Mucosa of descending colon (tissue), 3 donors: ENCODE measurements around the gene GOLGA6L7. TPM values are rescaled to one million over a fixed set of nuclear protein-coding genes. Genes with fewer than 3 reads are reported as not detected.
"Not testable (repeated sequence)": the region's sequence is repeated elsewhere in the genome, so short reads cannot be mapped to it uniquely, and the experiment has no call there.

Experiments
- ATAC-seq: fragments of 200-7000 bp; cut with Tn5 transposase; one replicate; pipeline ENCODE4 v1.9.1; 2020; ENCODE audit warnings: mild to moderate bottlenecking, moderate library complexity
- DNase-seq, 3 donors: peaks; one replicate each; pipeline ENCODE4 v3.0.0-alpha.2; 2020
- H3K36me3 ChIP-seq: fragments of 200-600 bp; one replicate; pipeline ENCODE4 v1.8.0; 2021; ENCODE audit warnings: low read depth, mild to moderate bottlenecking
- H3K4me1 ChIP-seq: fragments of 200-600 bp; one replicate; pipeline ENCODE4 v1.8.0; 2021; ENCODE audit warnings: low read depth, mild to moderate bottlenecking
- H3K4me3 ChIP-seq: fragments of 200-600 bp; one replicate; pipeline ENCODE4 v1.8.0; 2021; ENCODE audit warnings: mild to moderate bottlenecking
- H3K9me3 ChIP-seq: fragments of 200-600 bp; one replicate; pipeline ENCODE4 v1.8.0; 2021; ENCODE audit warnings: mild to moderate bottlenecking
- intact Hi-C, 2 donors: fragments of 100-400 bp; cut with DNase I in 1 of 2; cut with micrococcal nuclease in 1 of 2; formaldehyde crosslinking; loops; one replicate each; pipeline versions ENCODE4 v1.11.0 to v1.11.1; 2022; cut with DNase I, micrococcal nuclease
- total RNA-seq, 3 donors: library from RNA; stranded (reverse); fragmentation: NEBNext Ultra II Directional in 2 of 3; extraction: Animal tissue kit (Norgen Biotek cat#: 25700) in 2 of 3; gene quantifications; one replicate each; pipeline versions ENCODE4 v1.2.1 to v1.2.4, GENCODE V29; 2021 to 2023
- TF ChIP-seq, protein P1 (sequence below): fragments of 200-600 bp; IDR thresholded peaks from one replicate; pipeline ENCODE4 v1.8.0; 2022; ENCODE audit warnings: antibody characterized with exemption, mild to moderate bottlenecking
- donor health status: DM: no; HTN: no; CAD: no; lungs with moderate emphysema.
- donor health status: DM: no; HTN: no; CAD: no.
- donor health status: DM: no; HTN: yes; CAD: no.

The GOLGA6L7 gene
- total RNA-seq, 3 donors from 2014 or later, result not detected

DNA sequence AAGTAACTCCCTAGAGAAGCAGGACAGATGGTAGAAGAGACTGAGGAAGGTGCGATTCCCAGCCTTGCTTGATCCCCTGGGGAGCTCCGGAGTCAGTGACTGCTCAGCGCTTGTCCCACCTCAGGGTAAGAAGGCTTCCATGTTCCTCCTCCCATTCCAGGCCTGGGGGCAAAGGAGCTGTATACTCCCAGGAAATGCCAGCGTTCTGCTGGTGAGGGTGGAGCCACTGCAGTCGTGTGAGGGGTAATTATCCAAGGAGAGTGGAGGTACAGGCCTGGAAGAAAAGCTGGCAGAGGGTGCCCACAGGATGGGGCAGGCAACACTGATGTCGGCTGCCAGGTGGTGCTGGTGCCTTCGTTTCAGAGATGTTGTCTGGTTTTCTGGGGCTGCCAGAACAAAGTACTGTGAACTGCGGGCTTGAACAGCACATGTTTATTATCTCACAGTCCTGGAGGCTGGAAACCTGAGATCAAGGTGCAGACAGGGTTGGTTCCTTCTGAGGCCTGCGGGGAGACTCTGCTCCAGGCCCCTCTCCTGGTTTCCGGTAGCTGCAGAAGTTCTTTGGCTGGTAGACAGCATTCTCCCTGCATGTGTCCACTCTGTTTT, 25.2 kb upstream of the GOLGA6L7 start:
- Histone ChIP-seq H3K36me3 (no peaks in the 10 kb centered on the region), H3K4me1 (no peaks in the 10 kb centered on the region), H3K4me3 (no peak overlapping the region), H3K9me3 (no peaks in the 10 kb centered on the region)
- no peak for ATAC-seq
- no peak for DNase-seq
- intact Hi-C loops, result no loop called here
- TF ChIP-seq, protein P1, sequence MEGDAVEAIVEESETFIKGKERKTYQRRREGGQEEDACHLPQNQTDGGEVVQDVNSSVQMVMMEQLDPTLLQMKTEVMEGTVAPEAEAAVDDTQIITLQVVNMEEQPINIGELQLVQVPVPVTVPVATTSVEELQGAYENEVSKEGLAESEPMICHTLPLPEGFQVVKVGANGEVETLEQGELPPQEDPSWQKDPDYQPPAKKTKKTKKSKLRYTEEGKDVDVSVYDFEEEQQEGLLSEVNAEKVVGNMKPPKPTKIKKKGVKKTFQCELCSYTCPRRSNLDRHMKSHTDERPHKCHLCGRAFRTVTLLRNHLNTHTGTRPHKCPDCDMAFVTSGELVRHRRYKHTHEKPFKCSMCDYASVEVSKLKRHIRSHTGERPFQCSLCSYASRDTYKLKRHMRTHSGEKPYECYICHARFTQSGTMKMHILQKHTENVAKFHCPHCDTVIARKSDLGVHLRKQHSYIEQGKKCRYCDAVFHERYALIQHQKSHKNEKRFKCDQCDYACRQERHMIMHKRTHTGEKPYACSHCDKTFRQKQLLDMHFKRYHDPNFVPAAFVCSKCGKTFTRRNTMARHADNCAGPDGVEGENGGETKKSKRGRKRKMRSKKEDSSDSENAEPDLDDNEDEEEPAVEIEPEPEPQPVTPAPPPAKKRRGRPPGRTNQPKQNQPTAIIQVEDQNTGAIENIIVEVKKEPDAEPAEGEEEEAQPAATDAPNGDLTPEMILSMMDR, result no peak

GRCh38 chr15:28873006-28873405, 24.6 kb upstream of the GOLGA6L7 start:
- TF ChIP-seq, protein P1, result no peak
- Histone ChIP-seq H3K36me3 (no peaks in the 10 kb centered on the region), H3K4me1 (no peaks in the 10 kb centered on the region), H3K9me3 (no peaks in the 10 kb centered on the region), H3K4me3 (no peak overlapping the region)
- intact Hi-C loops, result no loop called here
- ATAC-seq (no peak), DNase-seq (no peak)

DNA sequence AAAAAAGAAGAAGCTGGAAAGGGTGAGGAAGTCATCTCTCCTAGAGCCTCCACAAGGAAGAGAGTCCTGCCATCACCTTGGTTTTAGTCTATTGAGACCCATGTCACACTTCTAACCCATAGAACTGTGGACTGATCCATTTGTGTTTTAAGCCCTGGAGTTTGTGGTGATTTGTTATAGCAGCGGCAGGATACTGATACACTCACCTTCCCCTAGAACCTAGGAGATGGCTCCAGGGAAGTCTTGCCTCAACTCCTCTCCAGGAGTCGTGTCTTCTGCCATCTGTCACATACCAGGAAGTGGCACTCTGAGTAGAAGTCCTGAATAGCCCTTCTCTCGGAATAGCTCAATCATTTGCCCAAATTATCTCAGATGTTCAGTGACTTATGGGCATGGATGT, 22.7 kb upstream of the GOLGA6L7 start:
- TF ChIP-seq, protein P1, result no peak
- DNase-seq, result no peak
- no peaks in the 10 kb centered on the region for H3K36me3 ChIP-seq
- H3K4me3 ChIP-seq, result no peak overlapping the region
- ATAC-seq, result no peak
- intact Hi-C loops, result no loop called here
- no peaks in the 10 kb centered on the region for H3K4me1 ChIP-seq
- H3K9me3 ChIP-seq, result no peaks in the 10 kb centered on the region

- no peaks in the 10 kb centered on the region for H3K36me3 ChIP-seq
- TF ChIP-seq, protein P1, result no peak
- H3K9me3 ChIP-seq, result no peaks in the 10 kb centered on the region
- no peak for DNase-seq
- H3K4me1 ChIP-seq, result no peaks in the 10 kb centered on the region
- intact Hi-C loops, result no loop called here
- no peak for ATAC-seq
- H3K4me3 ChIP-seq, result no peak overlapping the region
Measured at GRCh38 chr15:28868744-28869345, 20.4 kb upstream of the GOLGA6L7 start.

- H3K36me3 ChIP-seq, H3K4me3 ChIP-seq, DNase-seq, intact Hi-C loops, H3K9me3 ChIP-seq, H3K4me1 ChIP-seq, ATAC-seq: not testable (repeated sequence)
Measured at GRCh38 chr15:28861589-28862293, 13.3 kb upstream of the GOLGA6L7 start.

DNA sequence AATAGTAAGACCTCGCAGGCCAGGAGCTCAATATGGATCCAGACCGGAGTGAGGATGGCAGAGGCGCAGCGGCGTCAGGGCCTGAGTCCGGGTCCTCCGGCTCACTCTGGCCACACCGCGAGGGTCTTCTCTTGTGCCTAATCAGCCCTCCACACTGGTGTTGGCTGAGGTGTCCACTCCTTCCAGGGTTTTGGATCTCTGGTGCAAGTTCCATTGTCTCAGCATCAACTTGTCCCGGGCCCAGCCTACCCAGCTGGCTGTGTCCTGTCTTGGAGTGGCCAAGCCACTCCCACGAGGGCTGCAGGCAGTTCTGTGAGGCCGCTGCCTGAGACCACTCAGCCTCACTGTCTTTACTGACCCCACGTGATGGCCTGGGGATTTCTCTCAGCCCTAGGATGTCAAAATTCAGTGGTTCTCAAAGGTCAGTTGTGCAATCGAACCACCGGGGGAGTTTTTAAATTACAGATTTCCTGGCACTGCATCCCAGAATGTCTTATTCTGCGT, 12.6 kb upstream of the GOLGA6L7 start:
- ATAC-seq (no peak), DNase-seq (no peak)
- Histone ChIP-seq H3K4me3 (no peak overlapping the region), H3K9me3 (no peaks in the 10 kb centered on the region), H3K36me3 (no peaks in the 10 kb centered on the region), H3K4me1 (no peaks in the 10 kb centered on the region)
- TF ChIP-seq, protein P1, result no peak
- intact Hi-C loops, result no loop called here

DNA sequence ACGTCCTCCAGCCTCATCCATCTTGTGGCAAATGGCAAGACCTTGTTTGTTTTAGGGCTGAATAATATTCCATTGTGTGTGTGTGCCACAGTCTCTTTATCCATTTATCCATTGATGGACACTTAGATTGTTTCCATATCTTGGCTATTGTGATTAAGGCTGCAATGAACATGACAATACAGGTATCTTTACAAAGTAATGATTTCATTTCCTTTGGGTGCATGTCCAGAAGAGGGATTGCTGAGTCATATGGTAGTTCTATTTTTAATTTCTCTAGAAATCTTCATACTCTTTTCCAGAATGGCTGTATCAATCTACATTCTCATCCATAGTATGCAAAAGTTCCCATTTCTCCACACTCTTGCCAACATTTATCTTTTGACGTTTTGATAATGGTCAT, 6.1 kb upstream of the GOLGA6L7 start:
- DNase-seq, H3K9me3 ChIP-seq, intact Hi-C loops: not testable (repeated sequence)

GRCh38 chr15:28853654-28854053, 5.2 kb upstream of the GOLGA6L7 start:
- DNase-seq, H3K4me3 ChIP-seq, intact Hi-C loops, ATAC-seq, H3K36me3 ChIP-seq, H3K4me1 ChIP-seq, H3K9me3 ChIP-seq: not testable (repeated sequence)

More for the DNA sequence above, 6.1 kb upstream of the GOLGA6L7 start:
- H3K36me3 ChIP-seq, H3K4me3 ChIP-seq, H3K4me1 ChIP-seq, ATAC-seq: not testable (repeated sequence)

DNA sequence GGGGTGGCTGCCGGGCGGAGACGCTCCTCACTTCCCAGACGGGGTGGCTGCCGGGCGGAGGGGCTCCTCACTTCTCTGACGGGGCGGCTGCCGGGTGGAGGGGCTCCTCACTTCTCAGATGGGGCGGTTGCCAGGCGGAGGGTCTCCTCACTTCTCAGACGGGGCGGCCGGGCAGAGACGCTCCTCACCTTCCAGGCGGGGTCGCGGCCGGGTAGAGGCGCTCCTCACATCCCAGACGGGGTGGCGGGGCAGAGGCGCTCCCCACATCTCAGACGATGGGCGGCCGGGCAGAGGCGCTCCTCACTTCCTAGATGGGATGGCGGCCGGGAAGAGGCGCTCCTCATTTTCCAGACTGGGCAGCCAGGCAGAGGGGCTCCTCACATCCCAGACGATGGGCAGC, 1.3 kb upstream of the GOLGA6L7 start:
- H3K36me3 ChIP-seq, intact Hi-C loops, ATAC-seq, H3K9me3 ChIP-seq, H3K4me3 ChIP-seq, DNase-seq, H3K4me1 ChIP-seq: not testable (repeated sequence)
